ENCODE measurements around the gene CENPB. TPM values are rescaled to one million over a fixed set of nuclear protein-coding genes. Genes with fewer than 3 reads are reported as not detected.

CENPB gene
- total RNA-seq, 4 donors from 2014 or later, result 64.8 to 94.9 (median 80.8) TPM

- H3K4me1 ChIP-seq, result peaks cover 23 to 34% of the 10 kb centered on the region in 2 donors
- H3K36me3 ChIP-seq, result peaks cover 20 to 40% of the 10 kb centered on the region in 2 donors
- no peak overlapping the region for H3K4me3 ChIP-seq (replicated peaks in 1 of 3)
- H3K27me3 ChIP-seq, result no peaks in the 10 kb centered on the region
- no peak for TF ChIP-seq POLR2A (IDR thresholded peaks at IDR 0.05)
- no peak for TF ChIP-seq CTCF (IDR thresholded peaks at IDR 0.05)
- intact Hi-C loops (cut with DNase I), result no loop called here
- no peak overlapping the region for H3K27ac ChIP-seq
- WGBS, 2 donors, result 93 to 95% methylated on average over 9 to 11 of the region's 11 CpGs
- no peak for DNase-seq
- no peaks in the 10 kb centered on the region for H3K9me3 ChIP-seq
These were observed 16.1 kb upstream of the CENPB start for GRCh38 chr20:3802524-3803239.

GRCh38 chr20:3801846-3802245, 15.3 kb upstream of the CENPB start:
- no peak overlapping the region for H3K4me3 ChIP-seq (replicated peaks in 1 of 3)
- H3K27me3 ChIP-seq, result no peaks in the 10 kb centered on the region
- H3K9me3 ChIP-seq, result no peaks in the 10 kb centered on the region
- intact Hi-C loops (cut with DNase I), result no loop called here
- no peak for DNase-seq
- 94 to 100% methylated on average over 13 of the region's 13 CpGs for WGBS, 2 donors
- TF ChIP-seq POLR2A (IDR thresholded peaks at IDR 0.05), result no peak
- TF ChIP-seq CTCF (IDR thresholded peaks at IDR 0.05), result no peak
- H3K4me1 ChIP-seq, result peaks cover 15 to 34% of the 10 kb centered on the region in 2 donors
- peaks cover 20 to 40% of the 10 kb centered on the region in 2 donors for H3K36me3 ChIP-seq
- H3K27ac ChIP-seq, result no peak overlapping the region

- H3K36me3 ChIP-seq, result peaks cover 20 to 40% of the 10 kb centered on the region in 2 donors
- no peaks in the 10 kb centered on the region for H3K9me3 ChIP-seq
- intact Hi-C loops (cut with DNase I), result no loop called here
- no peak overlapping the region for H3K4me3 ChIP-seq (replicated peaks in 1 of 3)
- no peaks in the 10 kb centered on the region for H3K27me3 ChIP-seq
- H3K27ac ChIP-seq, result no peak overlapping the region
- peaks cover 14 to 35% of the 10 kb centered on the region in 2 donors for H3K4me1 ChIP-seq
- TF ChIP-seq CTCF (IDR thresholded peaks at IDR 0.05) (no peak), POLR2A (IDR thresholded peaks at IDR 0.05) (no peak)
- DNase-seq, result no peak
- WGBS, 2 donors, result 89 to 97% methylated on average over 4 of the region's 4 CpGs
These were observed 14.8 kb upstream of the CENPB start for GRCh38 chr20:3801299-3801698.

GRCh38 chr20:3800878-3801260, 14.3 kb upstream of the CENPB start:
- intact Hi-C loops (cut with DNase I), result no loop called here
- Histone ChIP-seq H3K4me1 (peaks cover 10 to 30% of the 10 kb centered on the region in 2 donors), H3K27ac (no peak overlapping the region), H3K36me3 (peaks cover 20 to 40% of the 10 kb centered on the region in 2 donors), H3K27me3 (no peaks in the 10 kb centered on the region), H3K4me3 (replicated peaks in 1 of 3) (no peak overlapping the region), H3K9me3 (no peaks in the 10 kb centered on the region)
- no peak for TF ChIP-seq CTCF (IDR thresholded peaks at IDR 0.05)
- no peak for TF ChIP-seq POLR2A (IDR thresholded peaks at IDR 0.05)
- no peak for DNase-seq
- WGBS, 2 donors, result 93 to 95% methylated on average over 8 of the region's 8 CpGs

- Histone ChIP-seq H3K4me3 (replicated peaks in 1 of 3) (no peak overlapping the region), H3K27ac (peak overlapping the region in 1 of 3 donors; percentile 23), H3K27me3 (no peaks in the 10 kb centered on the region), H3K4me1 (peaks cover 5 to 25% of the 10 kb centered on the region in 2 donors), H3K9me3 (no peaks in the 10 kb centered on the region), H3K36me3 (peaks cover 20 to 40% of the 10 kb centered on the region in 2 donors)
- no peak for TF ChIP-seq CTCF (IDR thresholded peaks at IDR 0.05)
- TF ChIP-seq POLR2A (IDR thresholded peaks at IDR 0.05), result no peak
- DNase-seq, result no peak
- intact Hi-C loops (cut with DNase I), result no loop called here
- WGBS, 2 donors, result 85 to 92% methylated on average over 9 to 18 of the region's 18 CpGs
These were observed 13.8 kb upstream of the CENPB start for GRCh38 chr20:3800256-3800877.

Data from thyroid gland (tissue), 4 donors.